ENCODE results near the gene BTBD2. TPM values are rescaled to one million over a fixed set of nuclear protein-coding genes. Genes with fewer than 3 reads are reported as not detected.
A peak's percentile ranks its signal among the peaks of the same experiment; 100 is the strongest.
"Not testable (repeated sequence)": the region's sequence is repeated elsewhere in the genome, so short reads cannot be mapped to it uniquely, and the experiment has no call there.

BTBD2 gene
- total and polyA plus RNA-seq, 4 experiments from 2014 or later: 2.8 to 59.4 (median 29.4) TPM

GRCh38 chr19:1991018-1991913 is 24.2 kb downstream of the BTBD2 start:
- no peaks in the 10 kb centered on the region for H3K9me3 ChIP-seq (ENCODE audit: control insufficient read depth in 1 of 2, low read length in 2 of 2)
- peak in 1 of 5 donors; percentile 27 for DNase-seq
- POLR2A ChIA-PET (ENCODE audit: partially characterized antibody): interaction anchor here (0.7 to 1.2 kb wide), 2 partner anchors 9 to 35 kb away, joined by 3 read pairs; no protein-coding TSS in a partner anchor
- H3K4me1 ChIP-seq (ENCODE audit: insufficient read depth, low read length): no peaks in the 10 kb centered on the region
- intact Hi-C loops (cut with micrococcal nuclease): no loop called here
- Mint-ChIP-seq H3K36me3 (peaks cover 4 to 31% of the 10 kb centered on the region in 2 donors), H3K27ac (peak overlapping the region in 2 of 7 donors; percentile 41 to 85), H3K27me3 (no peaks in the 10 kb centered on the region), H3K4me3 (no peak overlapping the region), H3K4me1 (no peaks in the 10 kb centered on the region), H3K9me3 (no peaks in the 10 kb centered on the region)
- peaks cover 38% of the 10 kb centered on the region for H3K36me3 ChIP-seq (ENCODE audit: insufficient read depth, low read length)
- H3K27me3 ChIP-seq (ENCODE audit: insufficient read depth, low read length): no peaks in the 10 kb centered on the region
- CTCF ChIA-PET (ENCODE audit: partially characterized antibody): interaction anchor here (0.5 kb wide), 1 partner anchor 328 kb away, joined by 3 read pairs; no protein-coding TSS in a partner anchor
- no peak overlapping the region for H3K4me3 ChIP-seq (ENCODE audit: low read length in 2 of 2)
- no peak overlapping the region for H3K27ac ChIP-seq (ENCODE audit: low read depth, low read length)

- POLR2A ChIA-PET (ENCODE audit: partially characterized antibody): interaction anchor here (1.1 to 1.2 kb wide), 2 partner anchors 10 to 79 kb away, joined by 3 to 5 read pairs; no protein-coding TSS in a partner anchor
- CTCF ChIA-PET (ENCODE audit: partially characterized antibody): interaction anchor here (1.5 kb wide), 1 partner anchor 44 kb away, joined by 3 read pairs; no protein-coding TSS in a partner anchor
- H3K27ac ChIP-seq (ENCODE audit: low read depth, low read length): no peak overlapping the region
- no peaks in the 10 kb centered on the region for H3K4me1 ChIP-seq (ENCODE audit: insufficient read depth, low read length)
- H3K4me1 Mint-ChIP-seq: no peaks in the 10 kb centered on the region
- peaks cover 0 to 28% of the 10 kb centered on the region in 2 donors for H3K36me3 Mint-ChIP-seq
- no peaks in the 10 kb centered on the region for H3K9me3 Mint-ChIP-seq
- intact Hi-C loops (cut with micrococcal nuclease): no loop called here
- no peaks in the 10 kb centered on the region for H3K9me3 ChIP-seq (ENCODE audit: control insufficient read depth in 1 of 2, low read length in 2 of 2)
- DNase-seq: peak in 1 of 5 donors; percentile 25
- H3K27me3 Mint-ChIP-seq: no peaks in the 10 kb centered on the region
- no peak overlapping the region for H3K4me3 ChIP-seq (ENCODE audit: low read length in 2 of 2)
- no peaks in the 10 kb centered on the region for H3K27me3 ChIP-seq (ENCODE audit: insufficient read depth, low read length)
- no peak overlapping the region for H3K4me3 Mint-ChIP-seq
- peaks cover 34% of the 10 kb centered on the region for H3K36me3 ChIP-seq (ENCODE audit: insufficient read depth, low read length)
- H3K27ac Mint-ChIP-seq: no peak overlapping the region
Observed at GRCh38 chr19:1990230-1991017, 25.1 kb downstream of the BTBD2 start.

GRCh38 chr19:1989513-1990229 is 25.8 kb downstream of the BTBD2 start:
- Histone ChIP-seq H3K4me3 (ENCODE audit: low read length in 2 of 2) (no peak overlapping the region), H3K9me3 (ENCODE audit: control insufficient read depth in 1 of 2, low read length in 2 of 2) (no peaks in the 10 kb centered on the region), H3K27ac (ENCODE audit: low read depth, low read length) (no peak overlapping the region), H3K27me3 (ENCODE audit: insufficient read depth, low read length) (no peaks in the 10 kb centered on the region), H3K4me1 (ENCODE audit: insufficient read depth, low read length) (no peaks in the 10 kb centered on the region), H3K36me3 (ENCODE audit: insufficient read depth, low read length) (peaks cover 34% of the 10 kb centered on the region)
- Mint-ChIP-seq H3K9me3 (no peaks in the 10 kb centered on the region), H3K4me3 (no peak overlapping the region), H3K4me1 (no peaks in the 10 kb centered on the region), H3K27me3 (no peaks in the 10 kb centered on the region), H3K36me3 (peaks cover 0 to 32% of the 10 kb centered on the region in 2 donors), H3K27ac (peak overlapping the region in 1 of 7 donors; percentile 30)
- intact Hi-C loops (cut with micrococcal nuclease): no loop called here
- DNase-seq: peak in 1 of 5 donors; percentile 22
- ChIA-PET CTCF (ENCODE audit: partially characterized antibody) (interaction anchor here (1.3 to 1.5 kb wide), 2 partner anchors 43 to 61 kb away, joined by 3 read pairs; no protein-coding TSS in a partner anchor), POLR2A (ENCODE audit: partially characterized antibody) (interaction anchor here (0.8 to 1.2 kb wide), 3 partner anchors 11 to 80 kb away, joined by 3 to 5 read pairs (median 3); no protein-coding TSS in a partner anchor)

- H3K27ac ChIP-seq (ENCODE audit: low read depth, low read length): not testable (repeated sequence)
- peak in 1 of 5 donors; percentile 16 for DNase-seq
Observed at GRCh38 chr19:1988464-1988863, 27.1 kb downstream of the BTBD2 start.

GRCh38 chr19:1987197-1988187 is 28.0 kb downstream of the BTBD2 start:
- no peaks in the 10 kb centered on the region for H3K27me3 Mint-ChIP-seq
- peaks cover 37% of the 10 kb centered on the region for H3K36me3 ChIP-seq (ENCODE audit: insufficient read depth, low read length)
- DNase-seq: peak in 1 of 5 donors; percentile 34
- H3K27ac Mint-ChIP-seq: peak overlapping the region in 1 of 7 donors; percentile 51
- no peaks in the 10 kb centered on the region for H3K4me1 Mint-ChIP-seq
- CTCF ChIA-PET (ENCODE audit: partially characterized antibody): no interaction called here
- POLR2A ChIA-PET (ENCODE audit: partially characterized antibody): interaction anchor here (1.1 kb wide), 1 partner anchor 10 kb away, joined by 4 read pairs; no protein-coding TSS in a partner anchor
- H3K4me3 ChIP-seq (ENCODE audit: low read length in 2 of 2): no peak overlapping the region
- no peak overlapping the region for H3K27ac ChIP-seq (ENCODE audit: low read depth, low read length)
- H3K9me3 ChIP-seq (ENCODE audit: control insufficient read depth in 1 of 2, low read length in 2 of 2): no peaks in the 10 kb centered on the region
- H3K27me3 ChIP-seq (ENCODE audit: insufficient read depth, low read length): no peaks in the 10 kb centered on the region
- no peaks in the 10 kb centered on the region for H3K4me1 ChIP-seq (ENCODE audit: insufficient read depth, low read length)
- no peaks in the 10 kb centered on the region for H3K9me3 Mint-ChIP-seq
- H3K36me3 Mint-ChIP-seq: peaks cover 5 to 32% of the 10 kb centered on the region in 2 donors
- no peak overlapping the region for H3K4me3 Mint-ChIP-seq
- intact Hi-C loops (cut with micrococcal nuclease): no loop called here

More at GRCh38 chr19:1988464-1988863, 27.1 kb downstream of the BTBD2 start:
- H3K9me3 Mint-ChIP-seq; intact Hi-C loops (cut with micrococcal nuclease); H3K9me3 ChIP-seq (ENCODE audit: control insufficient read depth in 1 of 2, low read length in 2 of 2); H3K4me1 Mint-ChIP-seq; H3K4me1 ChIP-seq (ENCODE audit: insufficient read depth, low read length); H3K27me3 ChIP-seq (ENCODE audit: insufficient read depth, low read length); H3K4me3 ChIP-seq (ENCODE audit: low read length in 2 of 2); H3K27ac Mint-ChIP-seq; H3K27me3 Mint-ChIP-seq; H3K4me3 Mint-ChIP-seq: not testable (repeated sequence)
- CTCF ChIA-PET (ENCODE audit: partially characterized antibody): interaction anchor here (1.3 kb wide), 1 partner anchor 60 kb away, joined by 3 read pairs; no protein-coding TSS in a partner anchor
- peaks cover 34% of the 10 kb centered on the region for H3K36me3 ChIP-seq (ENCODE audit: insufficient read depth, low read length)
- POLR2A ChIA-PET (ENCODE audit: partially characterized antibody): interaction anchor here (0.8 to 1.1 kb wide), 2 partner anchors 11 to 65 kb away, joined by 3 to 4 read pairs; no protein-coding TSS in a partner anchor
- peaks cover under 1 to 34% of the 10 kb centered on the region in 2 donors for H3K36me3 Mint-ChIP-seq
